IPS-18a (cell line): ENCODE data around the gene SLC14A1.

Experiments used
- H3K27ac ChIP-seq: one replicate; pipeline ENCODE4 v1.5.1; 2013; ENCODE audit warnings: low read length
- H3K27me3 ChIP-seq: one replicate; pipeline ENCODE4 v1.6.1; 2013; ENCODE audit warnings: mild to moderate bottlenecking, low read length; ENCODE audit not compliant: control insufficient read depth, insufficient read depth
- H3K36me3 ChIP-seq: one replicate; pipeline ENCODE4 v1.6.1; 2013; ENCODE audit warnings: low read depth, low read length; ENCODE audit not compliant: control insufficient read depth
- H3K4me1 ChIP-seq: one replicate; pipeline ENCODE4 v1.6.1; 2013; ENCODE audit warnings: low read depth, low read length; ENCODE audit not compliant: control insufficient read depth
- H3K4me3 ChIP-seq: one replicate; pipeline ENCODE4 v1.5.1; 2013; ENCODE audit warnings: low read length
- H3K9ac ChIP-seq: one replicate; pipeline ENCODE4 v1.6.1; 2013; ENCODE audit warnings: mild to moderate bottlenecking, low read length, moderate library complexity
- H3K9me3 ChIP-seq: one replicate; pipeline ENCODE4 v1.6.1; 2013; ENCODE audit warnings: low read depth, low read length; ENCODE audit not compliant: control insufficient read depth

SLC14A1 gene

GRCh38 chr18:45764000-45764686, 40.2 kb downstream of the SLC14A1 start:
- Histone ChIP-seq H3K27ac (no peak overlapping the region), H3K36me3 (no peaks in the 10 kb centered on the region), H3K9ac (no peak overlapping the region), H3K27me3 (no peaks in the 10 kb centered on the region), H3K9me3 (no peaks in the 10 kb centered on the region), H3K4me3 (no peak overlapping the region), H3K4me1 (peaks cover 14% of the 10 kb centered on the region)

GRCh38 chr18:45765796-45766195, 41.8 kb downstream of the SLC14A1 start:
- no peaks in the 10 kb centered on the region for H3K27me3 ChIP-seq
- H3K36me3 ChIP-seq, result no peaks in the 10 kb centered on the region
- peaks cover 7% of the 10 kb centered on the region for H3K4me1 ChIP-seq
- no peak overlapping the region for H3K9ac ChIP-seq
- no peak overlapping the region for H3K27ac ChIP-seq
- H3K4me3 ChIP-seq, result no peak overlapping the region
- no peaks in the 10 kb centered on the region for H3K9me3 ChIP-seq

DNA sequence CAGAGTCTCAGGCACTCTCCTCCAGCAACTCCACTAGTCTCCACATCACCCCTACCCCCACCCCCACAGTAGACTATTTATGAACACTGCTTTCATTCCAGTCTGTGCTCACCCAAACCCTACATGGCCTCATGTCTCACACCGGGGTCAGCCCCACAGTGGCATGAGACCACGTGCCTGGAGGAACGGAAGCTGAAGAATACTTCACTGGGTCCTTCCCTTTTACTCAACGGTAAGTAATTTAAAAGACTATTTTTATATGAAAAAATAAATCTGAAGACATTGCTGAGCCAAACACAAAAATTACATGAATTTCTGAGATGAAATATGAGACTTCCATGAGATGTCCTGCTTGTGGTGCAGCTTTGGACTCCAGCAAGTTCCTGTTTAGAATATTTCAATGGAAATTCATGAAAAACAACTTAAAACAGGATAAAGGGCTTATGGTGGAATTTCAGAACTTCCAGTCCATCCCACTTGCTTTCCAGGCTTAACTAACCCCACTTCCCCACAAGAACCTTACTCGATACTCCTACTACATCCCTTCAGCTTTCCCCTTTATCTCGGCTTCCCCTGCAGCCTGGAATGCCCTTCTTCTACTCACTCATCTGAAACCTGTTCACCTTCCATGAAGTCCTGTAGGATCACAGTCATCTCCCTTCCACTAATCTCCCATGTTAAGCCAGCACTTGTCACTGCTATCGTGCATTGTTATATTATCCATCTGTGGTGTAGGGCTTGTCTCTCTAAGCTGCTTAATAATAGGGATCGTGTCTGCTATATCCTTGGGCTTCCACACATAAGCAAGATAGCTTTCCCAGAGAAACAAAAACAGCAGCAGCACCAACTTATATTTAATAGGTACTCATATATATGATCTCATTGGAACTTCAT, 47.9 kb downstream of the SLC14A1 start:
- no peak overlapping the region for H3K4me3 ChIP-seq
- H3K9me3 ChIP-seq, result no peaks in the 10 kb centered on the region
- H3K27me3 ChIP-seq, result no peaks in the 10 kb centered on the region
- H3K27ac ChIP-seq, result no peak overlapping the region
- no peak overlapping the region for H3K9ac ChIP-seq
- no peaks in the 10 kb centered on the region for H3K4me1 ChIP-seq
- H3K36me3 ChIP-seq, result no peaks in the 10 kb centered on the region

DNA sequence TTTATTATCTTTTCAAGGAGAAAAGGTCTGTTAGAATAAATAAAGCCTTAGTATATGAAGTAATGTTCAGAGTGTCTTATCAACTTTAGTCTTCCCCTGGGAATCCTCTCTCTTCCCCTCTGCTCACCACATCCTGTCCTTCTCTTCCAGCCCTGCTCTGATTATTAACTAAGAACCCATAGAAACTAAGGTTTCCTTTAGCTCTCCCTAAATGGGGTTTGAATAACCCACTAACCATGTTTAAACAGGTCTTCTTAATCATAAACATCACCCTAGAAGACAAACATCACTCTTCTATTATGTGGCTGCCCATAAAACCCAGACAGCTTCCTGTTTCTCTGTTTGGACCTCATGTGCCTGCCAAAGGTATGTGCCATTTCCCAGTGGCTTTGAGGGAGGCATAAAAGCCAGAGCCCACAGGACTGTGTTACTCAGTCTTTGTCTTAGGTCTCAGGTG, 50.1 kb downstream of the SLC14A1 start:
- Histone ChIP-seq H3K9ac (no peak overlapping the region), H3K27ac (no peak overlapping the region), H3K9me3 (no peaks in the 10 kb centered on the region), H3K36me3 (no peaks in the 10 kb centered on the region), H3K4me1 (no peaks in the 10 kb centered on the region), H3K4me3 (no peak overlapping the region), H3K27me3 (no peaks in the 10 kb centered on the region)

DNA sequence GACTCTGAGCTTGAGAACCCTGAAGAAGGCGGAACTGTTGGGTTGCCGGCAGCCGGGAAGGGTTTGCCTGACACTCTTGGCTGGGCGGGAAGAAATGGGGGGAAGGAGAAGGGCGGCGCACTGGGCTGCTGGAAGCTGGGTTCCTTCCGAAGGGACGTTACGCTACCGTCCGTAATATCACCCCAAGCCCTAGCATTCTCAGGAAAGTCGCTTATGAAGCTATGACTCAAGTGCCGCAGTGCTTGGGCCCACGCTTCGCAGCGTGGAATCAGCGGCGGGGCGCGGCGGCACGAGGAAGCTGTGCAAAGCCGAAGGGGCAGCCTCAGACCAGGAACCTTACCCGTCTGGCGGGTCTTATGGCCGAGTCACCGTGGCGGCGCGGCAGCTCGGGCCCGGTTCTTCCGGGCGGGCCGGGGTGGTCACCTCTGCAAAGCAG, 51.3 kb downstream of the SLC14A1 start:
- H3K4me3 ChIP-seq, result no peak overlapping the region
- H3K27ac ChIP-seq, result no peak overlapping the region

DNA sequence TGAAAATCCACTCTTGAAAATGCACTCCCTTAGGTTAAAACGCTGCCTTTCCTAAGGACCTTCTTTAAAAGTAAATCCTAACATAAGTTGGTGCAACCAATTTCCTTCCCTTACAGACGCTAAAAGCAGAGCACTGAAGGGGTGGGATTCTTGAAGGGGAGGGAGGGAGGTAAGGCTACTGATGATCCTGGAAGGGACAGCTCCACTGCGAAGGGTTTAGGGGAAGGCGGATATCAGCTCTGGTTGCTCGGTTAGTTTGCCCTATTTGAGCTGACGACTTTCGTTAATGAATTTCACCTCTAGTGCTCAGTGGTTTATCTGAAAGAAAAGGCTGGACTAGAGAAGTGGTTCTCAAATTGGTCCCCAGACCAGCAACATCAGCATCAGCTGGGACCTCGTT, 51.8 kb downstream of the SLC14A1 start:
- Histone ChIP-seq H3K9ac (no peak overlapping the region), H3K4me1 (no peaks in the 10 kb centered on the region), H3K36me3 (no peaks in the 10 kb centered on the region), H3K27me3 (no peaks in the 10 kb centered on the region), H3K4me3 (no peak overlapping the region), H3K27ac (no peak overlapping the region), H3K9me3 (no peaks in the 10 kb centered on the region)

More for the DNA sequence above, 51.3 kb downstream of the SLC14A1 start:
- Histone ChIP-seq H3K27me3 (no peaks in the 10 kb centered on the region), H3K9me3 (no peaks in the 10 kb centered on the region), H3K9ac (no peak overlapping the region), H3K36me3 (no peaks in the 10 kb centered on the region), H3K4me1 (no peaks in the 10 kb centered on the region)

GRCh38 chr18:45777393-45777792, 53.4 kb downstream of the SLC14A1 start:
- Histone ChIP-seq H3K4me1 (no peaks in the 10 kb centered on the region), H3K9ac (no peak overlapping the region), H3K36me3 (no peaks in the 10 kb centered on the region), H3K4me3 (no peak overlapping the region), H3K9me3 (no peaks in the 10 kb centered on the region), H3K27ac (no peak overlapping the region), H3K27me3 (no peaks in the 10 kb centered on the region)

- H3K4me1 ChIP-seq, result peaks cover 13% of the 10 kb centered on the region
- no peak overlapping the region for H3K27ac ChIP-seq
- H3K36me3 ChIP-seq, result no peaks in the 10 kb centered on the region
- no peaks in the 10 kb centered on the region for H3K27me3 ChIP-seq
- no peaks in the 10 kb centered on the region for H3K9me3 ChIP-seq
- H3K9ac ChIP-seq, result no peak overlapping the region
- H3K4me3 ChIP-seq, result no peak overlapping the region
Measured at GRCh38 chr18:45780568-45780967, 56.6 kb downstream of the SLC14A1 start.

DNA sequence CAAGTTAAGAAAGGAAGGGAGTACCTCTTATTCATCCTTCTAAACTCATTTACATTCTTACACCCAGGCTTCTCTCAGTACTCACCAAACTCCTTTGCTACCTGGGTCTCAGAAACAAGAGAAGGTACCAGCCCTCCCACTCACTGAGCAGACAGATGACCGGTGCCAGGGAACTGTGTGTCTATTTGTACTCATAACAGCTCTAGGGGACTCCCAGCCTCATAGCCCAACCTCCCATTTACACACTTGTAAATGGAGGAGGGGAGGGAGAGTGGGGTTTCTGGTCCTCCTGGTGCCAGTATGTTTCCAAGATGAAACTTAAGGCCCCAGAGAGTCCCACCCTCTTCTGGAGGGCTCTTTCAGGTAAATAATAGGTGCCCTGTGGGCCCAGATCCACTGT, 58.7 kb downstream of the SLC14A1 start:
- H3K36me3 ChIP-seq, result no peaks in the 10 kb centered on the region
- no peak overlapping the region for H3K27ac ChIP-seq
- H3K9me3 ChIP-seq, result no peaks in the 10 kb centered on the region
- no peak overlapping the region for H3K9ac ChIP-seq
- no peaks in the 10 kb centered on the region for H3K27me3 ChIP-seq
- peaks cover 13% of the 10 kb centered on the region for H3K4me1 ChIP-seq
- no peak overlapping the region for H3K4me3 ChIP-seq

DNA sequence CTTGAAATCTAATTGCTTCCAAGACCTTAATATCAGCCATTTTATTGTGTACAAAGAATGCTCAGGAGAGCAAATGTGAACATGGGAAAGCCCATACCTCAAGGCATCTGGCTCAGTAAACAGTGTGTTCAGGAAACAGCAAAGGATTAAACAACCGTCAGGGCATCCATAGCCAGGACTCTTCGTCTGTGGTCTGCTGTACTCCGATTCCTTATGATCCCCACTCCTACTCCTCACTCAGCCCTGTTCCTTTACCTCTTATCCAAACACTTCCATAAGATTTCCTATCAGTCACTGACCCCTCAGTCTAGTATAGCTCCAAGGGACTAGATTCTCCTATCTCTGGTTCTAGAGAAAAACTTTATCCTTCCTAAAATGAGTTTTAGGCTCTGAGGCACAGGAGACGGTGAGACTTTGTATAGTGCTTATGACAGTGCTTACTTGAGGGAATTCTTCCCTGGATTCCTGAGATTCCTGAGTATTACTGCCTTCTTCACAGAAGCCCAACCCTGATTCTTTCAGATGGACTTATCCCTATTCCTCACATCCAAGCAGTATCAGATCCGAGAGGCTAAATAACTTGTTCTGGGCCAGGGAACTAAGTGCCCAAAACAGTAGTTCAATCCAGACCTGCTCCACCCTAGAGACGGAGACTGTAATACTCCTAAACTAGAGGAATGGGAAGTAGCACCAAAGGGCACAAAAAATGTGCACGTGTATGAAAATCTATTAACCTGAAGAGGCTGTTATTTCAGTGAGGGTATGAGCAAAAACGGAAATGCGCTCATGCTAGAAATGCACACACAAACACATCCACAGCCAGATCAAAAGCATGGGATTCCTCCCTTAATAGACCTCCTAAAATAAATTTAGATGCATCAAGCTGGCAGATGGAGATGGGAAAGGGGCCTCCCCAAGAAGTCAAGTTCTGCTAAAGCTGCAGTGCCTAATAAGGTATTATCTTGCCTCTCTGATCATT, 59.4 kb downstream of the SLC14A1 start:
- Histone ChIP-seq H3K9ac (no peak overlapping the region), H3K9me3 (no peaks in the 10 kb centered on the region), H3K36me3 (no peaks in the 10 kb centered on the region), H3K4me1 (peaks cover 13% of the 10 kb centered on the region), H3K27ac (no peak overlapping the region), H3K4me3 (no peak overlapping the region), H3K27me3 (no peaks in the 10 kb centered on the region)

GRCh38 chr18:45785134-45785533, 61.2 kb downstream of the SLC14A1 start:
- H3K27ac ChIP-seq, result no peak overlapping the region
- no peaks in the 10 kb centered on the region for H3K9me3 ChIP-seq
- H3K27me3 ChIP-seq, result no peaks in the 10 kb centered on the region
- H3K4me1 ChIP-seq, result peaks cover 13% of the 10 kb centered on the region
- no peak overlapping the region for H3K9ac ChIP-seq
- H3K36me3 ChIP-seq, result no peaks in the 10 kb centered on the region
- H3K4me3 ChIP-seq, result no peak overlapping the region
